GM12891 (cell line): Measurements from ENCODE around the gene LRRC75A.

ENCODE experiments used
- POLR2A ChIP-seq: IDR thresholded peaks from 2 replicates; pipeline ENCODE4 v1.6.1; 2011; ENCODE audit warnings: low read depth, low read length, control low read depth
- POLR2AphosphoS5 ChIP-seq: IDR thresholded peaks from 2 replicates; pipeline ENCODE4 v1.6.1; 2011; ENCODE audit warnings: low read depth, low read length, control low read depth

GRCh38 chr17:16492613-16493530, 879 bp upstream of the LRRC75A start:
- TF ChIP-seq POLR2AphosphoS5, result no peak
- TF ChIP-seq POLR2A, result no peak
